Breast epithelium (tissue), 4 donors: ENCODE measurements around the gene TCP10L. TPM values are rescaled to one million over a fixed set of nuclear protein-coding genes. Genes with fewer than 3 reads are reported as not detected.
A peak's percentile ranks its signal among the peaks of the same experiment; 100 is the strongest.

Source experiments
- DNase-seq, 2 donors: peaks; one replicate each; pipeline ENCODE4 v3.0.0-alpha.2; 2019; ENCODE audit warnings: low spot score in 2 of 2
- H3K27ac ChIP-seq, 2 donors: fragments of 200-600 bp; sonication (generic) in 1 of 2; one replicate each; pipeline ENCODE4 v1.5.1; 2016 to 2019; ENCODE audit warnings: mild to moderate bottlenecking in 1 of 2
- H3K27me3 ChIP-seq, 2 donors: fragments of 200-600 bp; sonication (generic) in 1 of 2; one replicate each; pipeline versions ENCODE4 v1.5.1 to v1.6.0; 2017 to 2019; ENCODE audit warnings: control low read depth in 1 of 2, mild to moderate bottlenecking in 1 of 2
- H3K36me3 ChIP-seq: fragments of 200-600 bp; one replicate; pipeline ENCODE4 v1.5.1; 2019
- H3K4me1 ChIP-seq, 2 donors: fragments of 200-600 bp; sonication (generic); one replicate each; pipeline ENCODE4 v1.5.1; 2016 to 2019; ENCODE audit warnings: control low read depth in 1 of 2
- H3K4me3 ChIP-seq, 3 donors: fragments of 200-600 bp; sonication (generic); 1 replicate in 2 of 3; 2 replicates in 1 of 3; pipeline ENCODE4 v1.5.1; 2016 to 2019; ENCODE audit warnings: mild to moderate bottlenecking in 3 of 3, moderate library complexity in 2 of 3
- H3K9me3 ChIP-seq, 2 donors: fragments of 200-600 bp; sonication (generic) in 1 of 2; one replicate each; pipeline ENCODE4 v1.5.1; 2016 to 2019; ENCODE audit warnings: control low read depth in 1 of 2
- CTCF ChIP-seq, 3 donors: fragments of 450-650 bp; IDR thresholded peaks; one replicate each; pipeline ENCODE4 v1.5.1; 2016 to 2017; ENCODE audit warnings: antibody characterized with exemption in 3 of 3, mild to moderate bottlenecking in 3 of 3, moderate library complexity in 3 of 3
- POLR2A ChIP-seq: fragments of 450-650 bp; IDR thresholded peaks from one replicate; pipeline ENCODE4 v1.6.1; 2016; ENCODE audit warnings: antibody characterized with exemption, mild to moderate bottlenecking, moderate library complexity
- POLR2AphosphoS5 ChIP-seq, 3 donors: sonication (generic); formaldehyde crosslinking; IDR thresholded peaks; one replicate each; pipeline ENCODE4 v1.6.1; 2017; ENCODE audit warnings: antibody characterized with exemption in 3 of 3
- intact Hi-C: fragments of 100-400 bp; cut with DNase I; formaldehyde crosslinking; loops from one replicate; pipeline ENCODE4 v1.15.1; 2023; ENCODE audit warnings: low total_unique reads
- total RNA-seq, 3 donors: library from RNA; depleted of rRNA; stranded (reverse); fragments of >200 nt; gene quantifications; one replicate each; pipeline ENCODE4 v1.1.0, GENCODE V29; 2016

The TCP10L gene
- total RNA-seq, 3 donors from 2014 or later = 0.48 to 0.73 (median 0.66) TPM

- Histone ChIP-seq H3K4me3 (no peak overlapping the region), H3K27me3 (no peaks in the 10 kb centered on the region), H3K27ac (no peak overlapping the region), H3K4me1 (no peaks in the 10 kb centered on the region), H3K36me3 (no peaks in the 10 kb centered on the region), H3K9me3 (peaks cover 0 to 3% of the 10 kb centered on the region in 2 donors)
- no peak for DNase-seq
- intact Hi-C loops = no loop called here
- TF ChIP-seq POLR2A (no peak), CTCF (IDR thresholded peaks at IDR 0.05) (no peak), POLR2AphosphoS5 (IDR thresholded peaks at IDR 0.05) (no peak)
Measured at GRCh38 chr21:32529679-32530078, 55.6 kb downstream of the TCP10L start.

- Histone ChIP-seq H3K27ac (peak overlapping the region; percentile 69 to 91), H3K27me3 (no peaks in the 10 kb centered on the region), H3K4me1 (no peaks in the 10 kb centered on the region), H3K4me3 (no peak overlapping the region), H3K36me3 (no peaks in the 10 kb centered on the region), H3K9me3 (peaks cover 0 to 2% of the 10 kb centered on the region in 2 donors)
- intact Hi-C loops = no loop called here
- TF ChIP-seq CTCF (IDR thresholded peaks at IDR 0.05) (no peak), POLR2AphosphoS5 (IDR thresholded peaks at IDR 0.05) (no peak), POLR2A (no peak)
- DNase-seq = no peak
Measured at GRCh38 chr21:32525282-32525681, 60.0 kb downstream of the TCP10L start.

- intact Hi-C loops = no loop called here
- TF ChIP-seq CTCF (IDR thresholded peaks at IDR 0.05) (no peak), POLR2AphosphoS5 (IDR thresholded peaks at IDR 0.05) (peak in 2 of 3 donors; percentile 24 to 43)
- no peak overlapping the region for H3K4me3 ChIP-seq
- no peaks in the 10 kb centered on the region for H3K36me3 ChIP-seq
- DNase-seq = no peak
- H3K4me1 ChIP-seq = no peaks in the 10 kb centered on the region
- no peaks in the 10 kb centered on the region for H3K9me3 ChIP-seq
- peak overlapping the region; percentile 69 to 91 for H3K27ac ChIP-seq
- no peaks in the 10 kb centered on the region for H3K27me3 ChIP-seq
Measured at GRCh38 chr21:32523988-32524719, 61.2 kb downstream of the TCP10L start.

Other genes starting within 250 kb of the TCP10L start
- gene URB1, start 192.5 kb downstream of the TCP10L start, total RNA-seq = 10 to 100 TPM; 12.8 to 22.2 (median 20.6) TPM
- 10 to 100 TPM; 30.2 to 69.8 (median 58.5) TPM for gene EVA1C, start 172.8 kb downstream of the TCP10L start, total RNA-seq
- gene CFAP298, start 26.9 kb upstream of the TCP10L start, total RNA-seq = 10 to 100 TPM; 16.8 to 38.2 (median 36.1) TPM
- gene SYNJ1, start 142.5 kb upstream of the TCP10L start, total RNA-seq = 10 to 100 TPM in 2 of 3 donors, 1 to 10 TPM in 1; 8.2 to 13.9 (median 11.0) TPM
- 100 to 1,000 TPM in 1 of 3 donors, 10 to 100 TPM in 2; 38.9 to 106 (median 67.2) TPM for gene PAXBP1, start 186.2 kb upstream of the TCP10L start, total RNA-seq